NOMO-1 treated with DMSO at 0.1 percent for 48 hours (cell line): ENCODE data around the gene HCK.
"Not testable (repeated sequence)": the region's sequence is repeated elsewhere in the genome, so short reads cannot be mapped to it uniquely, and the experiment has no call there.

Experiments used
- DNase-seq: peaks from one replicate; lab custom pipeline; 2025; ENCODE audit not compliant: unreplicated experiment; lab: John Stamatoyannopoulos, UW

HCK gene

GRCh38 chr20:32089637-32090362, 37.8 kb downstream of the HCK start:
- DNase-seq, result no peak

- peak; percentile 66 for DNase-seq
Observed at GRCh38 chr20:32091888-32092346, 39.9 kb downstream of the HCK start.

GRCh38 chr20:32098786-32099185, 46.7 kb downstream of the HCK start:
- no peak for DNase-seq

GRCh38 chr20:32108814-32109391, 56.9 kb downstream of the HCK start:
- no peak for DNase-seq

- peak; percentile 85 for DNase-seq
Observed at GRCh38 chr20:32109392-32110172, 57.5 kb downstream of the HCK start, which contains the start of gene TM9SF4. TSS of gene TM9SF4 (plus strand) at chr20:32109714. CDS start at chr20:32109741, 27 bp downstream.

GRCh38 chr20:32110173-32110704, 58.2 kb downstream of the HCK start:
- no peak for DNase-seq

GRCh38 chr20:32110727-32111126, 58.7 kb downstream of the HCK start:
- DNase-seq, result no peak

GRCh38 chr20:32111156-32111686, 59.2 kb downstream of the HCK start:
- no peak for DNase-seq

GRCh38 chr20:32111753-32112152, 59.7 kb downstream of the HCK start:
- peak; percentile 25 for DNase-seq

- peak; percentile 96 for DNase-seq
Observed at GRCh38 chr20:32112841-32113240, 60.8 kb downstream of the HCK start.

GRCh38 chr20:32113591-32114260, 61.7 kb downstream of the HCK start:
- DNase-seq, result no peak

- DNase-seq, result no peak
Observed at GRCh38 chr20:32114305-32114960, 62.4 kb downstream of the HCK start.

GRCh38 chr20:32115211-32115767, 63.2 kb downstream of the HCK start:
- DNase-seq, result no peak

GRCh38 chr20:32116079-32116521, 64.1 kb downstream of the HCK start:
- no peak for DNase-seq

GRCh38 chr20:32116796-32117195, 64.8 kb downstream of the HCK start:
- DNase-seq, result not testable (repeated sequence)

GRCh38 chr20:32118427-32118826, 66.4 kb downstream of the HCK start:
- not testable (repeated sequence) for DNase-seq

GRCh38 chr20:32119734-32120133, 67.7 kb downstream of the HCK start:
- no peak for DNase-seq

GRCh38 chr20:32121908-32122307, 69.9 kb downstream of the HCK start:
- not testable (repeated sequence) for DNase-seq

GRCh38 chr20:32123088-32123487, 71.0 kb downstream of the HCK start:
- DNase-seq, result no peak
